PC-9 (cell line): Measurements from ENCODE around the gene TEX26.

ENCODE experiments used
- EZH2 ChIP-seq: fragments of 200-600 bp; sonication (generic); IDR thresholded peaks from 2 replicates; pipeline ENCODE4 v1.8.0; 2017; ENCODE audit warnings: antibody characterized with exemption, low read depth
- TF ChIP-seq, protein P1 (sequence below): fragments of 200-600 bp; sonication (generic); conservative IDR thresholded peaks from 2 replicates; pipeline ENCODE4 v1.6.1; 2017; ENCODE audit warnings: mixed run types, antibody characterized with exemption, mild to moderate bottlenecking, moderate library complexity

DNA sequence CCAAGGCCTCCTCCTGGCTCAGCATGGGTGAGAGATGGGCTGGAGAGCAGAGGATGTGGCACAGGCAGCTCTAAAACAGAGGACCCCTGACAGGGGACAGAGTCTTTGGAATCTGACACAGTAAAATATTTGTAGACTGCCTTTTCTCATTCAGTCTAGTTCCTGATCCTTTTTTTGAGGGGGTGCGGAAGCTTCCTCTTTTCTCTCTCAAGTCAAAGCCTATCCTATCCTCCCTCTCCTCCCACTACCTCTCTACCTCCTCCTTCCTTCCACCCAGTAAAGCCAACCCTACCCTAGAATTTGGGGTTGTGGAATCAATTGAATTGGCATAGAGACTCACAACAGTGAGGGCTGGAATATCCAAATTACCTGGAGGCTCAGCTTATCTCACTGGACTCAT, 82.0 kb downstream of the TEX26 start:
- TF ChIP-seq, protein P1, sequence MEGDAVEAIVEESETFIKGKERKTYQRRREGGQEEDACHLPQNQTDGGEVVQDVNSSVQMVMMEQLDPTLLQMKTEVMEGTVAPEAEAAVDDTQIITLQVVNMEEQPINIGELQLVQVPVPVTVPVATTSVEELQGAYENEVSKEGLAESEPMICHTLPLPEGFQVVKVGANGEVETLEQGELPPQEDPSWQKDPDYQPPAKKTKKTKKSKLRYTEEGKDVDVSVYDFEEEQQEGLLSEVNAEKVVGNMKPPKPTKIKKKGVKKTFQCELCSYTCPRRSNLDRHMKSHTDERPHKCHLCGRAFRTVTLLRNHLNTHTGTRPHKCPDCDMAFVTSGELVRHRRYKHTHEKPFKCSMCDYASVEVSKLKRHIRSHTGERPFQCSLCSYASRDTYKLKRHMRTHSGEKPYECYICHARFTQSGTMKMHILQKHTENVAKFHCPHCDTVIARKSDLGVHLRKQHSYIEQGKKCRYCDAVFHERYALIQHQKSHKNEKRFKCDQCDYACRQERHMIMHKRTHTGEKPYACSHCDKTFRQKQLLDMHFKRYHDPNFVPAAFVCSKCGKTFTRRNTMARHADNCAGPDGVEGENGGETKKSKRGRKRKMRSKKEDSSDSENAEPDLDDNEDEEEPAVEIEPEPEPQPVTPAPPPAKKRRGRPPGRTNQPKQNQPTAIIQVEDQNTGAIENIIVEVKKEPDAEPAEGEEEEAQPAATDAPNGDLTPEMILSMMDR, result no peak
- no peak for TF ChIP-seq EZH2
